ENCODE results near the gene BAG2.

The BAG2 gene

GRCh38 chr6:57224769-57225515, 52.8 kb downstream of the BAG2 start:
- Histone ChIP-seq H3K36me3 (ENCODE audit: insufficient read depth, low read length) (no peaks in the 10 kb centered on the region; the same call in 1 of the 2 replicates), H3K9ac (ENCODE audit: low read depth, low read length) (no peak overlapping the region), H3K4me3 (ENCODE audit: low read length) (no peak overlapping the region), H3K27me3 (ENCODE audit: insufficient read depth, low read length) (no peaks in the 10 kb centered on the region), H3K4me1 (ENCODE audit: insufficient read depth, low read length) (peaks cover 12% of the 10 kb centered on the region), H3K9me3 (ENCODE audit: insufficient read depth, low read depth, low read length) (peaks cover 5% of the 10 kb centered on the region; the same call in 1 of the 2 replicates), H3K27ac (ENCODE audit: low read depth, low read length) (no peak overlapping the region)
- WGBS: 56% methylated on average over 1 of the region's 1 CpG

- no peak overlapping the region for H3K9ac ChIP-seq (ENCODE audit: low read depth, low read length)
- no peak overlapping the region for H3K4me3 ChIP-seq (ENCODE audit: low read length)
- H3K36me3 ChIP-seq (ENCODE audit: insufficient read depth, low read length): no peaks in the 10 kb centered on the region
- H3K27me3 ChIP-seq (ENCODE audit: insufficient read depth, low read length): no peaks in the 10 kb centered on the region
- peaks cover 12% of the 10 kb centered on the region for H3K4me1 ChIP-seq (ENCODE audit: insufficient read depth, low read length)
- no peaks in the 10 kb centered on the region for H3K9me3 ChIP-seq (ENCODE audit: insufficient read depth, low read depth, low read length)
- no peak overlapping the region for H3K27ac ChIP-seq (ENCODE audit: low read depth, low read length)
- 79% methylated on average over 2 of the region's 2 CpGs for WGBS
Measured at GRCh38 chr6:57226221-57226620, 54.1 kb downstream of the BAG2 start.

Measured in HUES64 (cell line).